HG02571 (cell line): ENCODE measurements around the gene PRTN3.
"Not testable (repeated sequence)": the region's sequence is repeated elsewhere in the genome, so short reads cannot be mapped to it uniquely, and the experiment has no call there.

ENCODE experiments used
- ATAC-seq: cut with Tn5 transposase; IDR thresholded peaks from one replicate; pipeline ENCODE4 v1.9.1; 2021; ENCODE audit warnings: mild to moderate bottlenecking, moderate library complexity; ENCODE audit not compliant: unreplicated experiment

Gene PRTN3

GRCh38 chr19:877992-878660 is 37.3 kb downstream of the PRTN3 start:
- ATAC-seq, result not testable (repeated sequence)

- not testable (repeated sequence) for ATAC-seq
Observed at GRCh38 chr19:878751-879561, 38.2 kb downstream of the PRTN3 start.

GRCh38 chr19:879711-880438 is 39.1 kb downstream of the PRTN3 start:
- no peak for ATAC-seq

GRCh38 chr19:881385-882071 is 40.7 kb downstream of the PRTN3 start:
- no peak for ATAC-seq

GRCh38 chr19:882871-883497 is 42.2 kb downstream of the PRTN3 start:
- no peak for ATAC-seq

- no peak for ATAC-seq
Observed at GRCh38 chr19:883661-884211, 42.9 kb downstream of the PRTN3 start.

GRCh38 chr19:884420-885211 is 43.8 kb downstream of the PRTN3 start:
- no peak for ATAC-seq

- no peak for ATAC-seq
Observed at GRCh38 chr19:885536-886224, 44.9 kb downstream of the PRTN3 start.

GRCh38 chr19:887072-887471 is 46.3 kb downstream of the PRTN3 start:
- ATAC-seq, result no peak

- ATAC-seq, result no peak
Observed at GRCh38 chr19:887599-887998, 46.8 kb downstream of the PRTN3 start.

GRCh38 chr19:888581-889385 is 48.0 kb downstream of the PRTN3 start:
- no peak for ATAC-seq

- no peak for ATAC-seq
Observed at GRCh38 chr19:889662-890295, 49.0 kb downstream of the PRTN3 start.

- no peak for ATAC-seq
Observed at GRCh38 chr19:890831-891230, 50.0 kb downstream of the PRTN3 start.

- not testable (repeated sequence) for ATAC-seq
Observed at GRCh38 chr19:891421-892200, 50.8 kb downstream of the PRTN3 start.

GRCh38 chr19:892243-892893 is 51.6 kb downstream of the PRTN3 start:
- ATAC-seq, result no peak
